ENCODE data around the gene AARS2.
A peak's percentile ranks its signal among the peaks of the same experiment; 100 is the strongest.
"Not testable (repeated sequence)": the region's sequence is repeated elsewhere in the genome, so short reads cannot be mapped to it uniquely, and the experiment has no call there.

AARS2 gene

DNA sequence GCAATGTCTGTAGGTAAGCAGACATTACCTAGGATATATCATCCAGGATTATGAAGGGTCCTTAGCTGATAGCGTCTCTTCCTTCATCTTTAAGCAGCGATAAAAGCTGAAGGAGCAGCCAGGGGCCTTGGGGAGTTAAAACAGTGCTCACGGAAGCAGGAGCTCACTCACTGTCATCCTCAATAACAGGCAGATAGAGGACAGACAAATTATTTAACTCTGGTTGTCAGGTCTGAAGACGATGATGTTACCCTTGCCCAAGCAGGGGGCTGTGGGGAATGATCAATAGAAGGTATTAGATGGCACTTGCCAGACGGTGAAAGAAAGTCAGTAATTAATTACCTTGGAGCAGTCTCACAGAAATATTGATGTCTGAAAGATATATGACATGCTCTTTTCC lies 16.7 kb upstream of the AARS2 start:
- DNase-seq (ENCODE audit: low read depth in 2 of 2): no peak

- not testable (repeated sequence) for DNase-seq (ENCODE audit: low read depth in 2 of 2)
Measured at GRCh38 chr6:44328203-44328602, 15.1 kb upstream of the AARS2 start.

DNA sequence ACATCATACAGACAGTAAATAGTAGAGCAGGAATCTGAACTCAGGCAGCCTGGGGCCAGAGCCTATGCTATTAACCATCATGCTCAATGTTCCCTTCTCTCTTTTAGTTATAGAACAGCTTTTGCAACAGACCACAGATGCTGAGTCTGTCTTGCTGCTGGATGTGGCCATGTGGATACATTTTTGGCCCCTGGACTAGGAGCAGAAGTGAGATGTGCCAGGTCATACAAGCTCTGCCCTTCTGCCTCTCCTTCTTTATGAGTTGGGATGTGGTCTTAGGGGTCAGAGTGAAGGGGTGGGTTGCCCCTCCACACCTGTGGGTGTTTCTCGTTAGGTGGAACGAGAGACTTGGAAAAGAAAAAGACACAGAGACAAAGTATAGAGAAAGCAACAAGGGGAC lies 14.6 kb upstream of the AARS2 start:
- no peak for DNase-seq (ENCODE audit: low read depth in 2 of 2)

DNA sequence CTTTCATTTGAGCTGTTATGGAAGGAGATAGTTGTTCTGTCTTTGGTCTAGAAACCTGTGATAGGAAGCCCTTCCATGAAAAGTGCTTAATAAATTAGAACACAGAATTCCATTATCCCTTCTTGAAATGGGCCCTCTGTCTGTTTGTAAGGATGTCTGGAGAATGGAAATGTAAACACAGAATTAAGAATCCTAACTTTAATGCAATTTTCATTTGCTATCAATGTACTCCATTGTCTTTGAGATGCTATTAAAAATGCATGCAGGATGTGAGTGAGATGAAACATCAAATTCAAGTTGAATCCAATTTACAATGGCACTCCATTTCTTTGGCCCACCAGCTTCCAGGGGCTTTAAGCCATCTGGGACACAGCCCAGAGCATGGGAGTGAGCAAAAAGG lies 13.9 kb upstream of the AARS2 start:
- DNase-seq (ENCODE audit: low read depth in 2 of 2): no peak

GRCh38 chr6:44321210-44321609 lies 8.1 kb upstream of the AARS2 start:
- no peak for DNase-seq (ENCODE audit: low read depth in 2 of 2)

- not testable (repeated sequence) for DNase-seq (ENCODE audit: low read depth in 2 of 2)
Measured at GRCh38 chr6:44317136-44317631, 4.0 kb upstream of the AARS2 start.

- no peak for DNase-seq (ENCODE audit: low read depth in 2 of 2)
Measured at GRCh38 chr6:44316481-44316880, 3.3 kb upstream of the AARS2 start.

- DNase-seq (ENCODE audit: low read depth in 2 of 2): no peak
Measured at GRCh38 chr6:44315951-44316350, 2.8 kb upstream of the AARS2 start.

DNA sequence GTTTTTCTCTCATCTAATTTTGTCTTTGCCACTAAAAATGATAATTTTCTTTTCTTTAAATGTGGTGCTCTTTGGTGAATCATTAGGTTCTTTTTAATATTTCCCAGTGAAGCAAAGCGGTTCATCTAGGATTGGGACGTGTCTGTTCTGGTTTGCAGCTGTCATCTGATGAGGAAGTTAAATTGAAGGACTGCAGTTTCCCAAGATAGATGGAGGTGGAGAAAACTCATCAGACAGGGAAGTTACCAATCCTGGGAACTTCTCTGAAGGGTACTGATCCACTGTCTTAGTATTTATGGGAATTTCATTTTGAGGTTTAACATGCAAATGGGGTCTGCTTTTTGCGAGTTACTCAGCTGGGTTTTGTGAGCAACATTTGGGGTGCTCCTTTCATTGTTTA lies 2.4 kb upstream of the AARS2 start:
- no peak for DNase-seq (ENCODE audit: low read depth in 2 of 2)

- DNase-seq (ENCODE audit: low read depth in 2 of 2): not testable (repeated sequence)
Measured at GRCh38 chr6:44314657-44315056, 1.5 kb upstream of the AARS2 start.

- DNase-seq (ENCODE audit: low read depth in 2 of 2): no peak
Measured at GRCh38 chr6:44311767-44312166, 1.4 kb downstream of the AARS2 start.

- DNase-seq (ENCODE audit: low read depth in 2 of 2): no peak
Measured at GRCh38 chr6:44311304-44311703, 1.8 kb downstream of the AARS2 start.

DNA sequence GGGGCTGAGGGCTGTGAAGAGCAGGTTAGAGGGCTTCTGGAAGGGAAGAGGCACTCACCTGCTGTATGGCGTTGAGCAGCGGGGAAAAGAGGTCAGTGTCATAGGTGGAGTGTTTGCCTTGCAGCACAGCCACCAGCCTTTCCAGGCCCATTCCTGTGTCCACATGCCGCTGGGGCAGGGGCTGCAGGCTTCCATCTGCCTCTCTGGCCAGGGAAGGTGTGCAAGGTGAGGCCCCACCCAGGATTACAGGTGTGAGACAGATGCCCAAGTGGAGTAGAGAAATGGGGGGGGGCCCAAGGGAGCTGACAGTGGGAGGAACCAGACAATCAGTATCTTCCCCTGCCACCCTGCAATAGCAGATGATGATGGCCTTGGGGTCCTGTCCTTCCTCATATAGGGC lies 2.9 kb downstream of the AARS2 start:
- no peak for DNase-seq (ENCODE audit: low read depth in 2 of 2)

GRCh38 chr6:44309631-44310030 lies 3.5 kb downstream of the AARS2 start:
- no peak for DNase-seq (ENCODE audit: low read depth in 2 of 2)

GRCh38 chr6:44309092-44309491 lies 4.1 kb downstream of the AARS2 start:
- no peak for DNase-seq (ENCODE audit: low read depth in 2 of 2)

- DNase-seq (ENCODE audit: low read depth in 2 of 2): no peak
Measured at GRCh38 chr6:44307217-44307616, 5.9 kb downstream of the AARS2 start.

- DNase-seq (ENCODE audit: low read depth in 2 of 2): no peak
Measured at GRCh38 chr6:44306710-44307109, 6.4 kb downstream of the AARS2 start.

- no peak for DNase-seq (ENCODE audit: low read depth in 2 of 2)
Measured at GRCh38 chr6:44305200-44305725, 7.9 kb downstream of the AARS2 start.

DNA sequence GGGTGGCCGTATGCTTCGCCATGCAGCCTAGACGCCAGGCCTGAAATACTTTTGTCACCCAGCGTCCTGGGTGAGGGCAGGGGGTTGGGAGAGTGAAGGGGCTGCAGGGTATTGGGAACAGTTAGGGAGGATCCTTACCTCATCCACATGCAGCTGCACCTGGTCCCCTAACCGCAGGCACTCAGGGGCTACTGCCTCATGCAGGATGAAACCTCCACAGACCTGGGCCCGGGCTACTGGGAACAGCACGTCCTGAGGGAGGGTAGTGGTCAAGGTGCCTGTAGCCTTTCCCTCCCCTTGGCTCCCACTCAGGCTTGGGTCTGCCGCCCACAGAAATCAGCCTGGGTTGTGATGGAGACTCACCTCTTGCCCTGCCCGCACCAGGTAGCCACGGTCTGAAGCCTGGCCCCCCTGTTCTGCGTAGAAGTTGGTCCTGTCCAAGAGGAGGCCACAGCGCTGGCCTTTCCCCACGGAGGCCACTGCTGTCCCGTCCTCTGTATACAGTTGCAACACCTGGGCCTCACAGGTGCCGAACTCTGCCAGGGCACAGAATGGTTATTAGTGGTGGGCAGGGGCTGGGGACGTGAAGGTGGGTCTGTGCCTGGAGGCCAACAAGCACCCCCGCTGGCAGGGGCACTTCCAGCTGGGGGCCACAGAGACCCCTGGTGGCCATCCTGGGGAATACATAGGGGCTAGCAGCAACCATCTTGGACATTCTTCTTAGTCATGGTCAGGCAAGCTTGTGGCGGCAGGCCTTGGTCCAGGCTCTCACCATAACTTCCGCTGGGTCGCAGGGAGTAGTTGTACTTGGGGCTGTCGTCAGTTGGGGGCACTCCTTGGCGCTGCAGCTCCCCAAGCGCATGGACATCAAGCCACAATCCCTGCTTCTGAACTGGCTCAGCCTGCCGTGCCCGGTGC lies 8.6 kb downstream of the AARS2 start:
- peak in 1 of 2 donors; percentile 10 for DNase-seq (ENCODE audit: low read depth in 2 of 2)

GRCh38 chr6:44303842-44304241 lies 9.3 kb downstream of the AARS2 start:
- DNase-seq (ENCODE audit: low read depth in 2 of 2): no peak

DNA sequence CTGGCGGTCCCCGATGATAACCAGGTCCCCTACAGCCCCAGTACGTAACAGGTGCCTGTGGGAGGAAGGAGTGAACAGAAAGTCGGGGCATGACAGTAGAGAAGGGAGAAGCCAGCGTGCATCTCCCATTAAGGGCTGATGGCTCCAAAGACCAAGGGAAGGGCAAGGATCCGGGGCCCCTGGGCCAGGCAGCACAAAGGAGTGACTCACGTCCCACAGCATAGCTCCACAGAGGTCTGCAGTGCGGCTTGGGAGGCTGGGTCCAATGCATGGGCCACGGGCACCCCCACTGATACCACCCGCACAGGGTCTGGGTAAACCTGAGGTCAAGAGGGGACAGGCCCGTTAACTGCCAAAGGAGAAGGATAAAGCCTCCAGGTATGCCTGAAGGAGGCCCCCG lies 10.3 kb downstream of the AARS2 start:
- DNase-seq (ENCODE audit: low read depth in 2 of 2): no peak

DNA sequence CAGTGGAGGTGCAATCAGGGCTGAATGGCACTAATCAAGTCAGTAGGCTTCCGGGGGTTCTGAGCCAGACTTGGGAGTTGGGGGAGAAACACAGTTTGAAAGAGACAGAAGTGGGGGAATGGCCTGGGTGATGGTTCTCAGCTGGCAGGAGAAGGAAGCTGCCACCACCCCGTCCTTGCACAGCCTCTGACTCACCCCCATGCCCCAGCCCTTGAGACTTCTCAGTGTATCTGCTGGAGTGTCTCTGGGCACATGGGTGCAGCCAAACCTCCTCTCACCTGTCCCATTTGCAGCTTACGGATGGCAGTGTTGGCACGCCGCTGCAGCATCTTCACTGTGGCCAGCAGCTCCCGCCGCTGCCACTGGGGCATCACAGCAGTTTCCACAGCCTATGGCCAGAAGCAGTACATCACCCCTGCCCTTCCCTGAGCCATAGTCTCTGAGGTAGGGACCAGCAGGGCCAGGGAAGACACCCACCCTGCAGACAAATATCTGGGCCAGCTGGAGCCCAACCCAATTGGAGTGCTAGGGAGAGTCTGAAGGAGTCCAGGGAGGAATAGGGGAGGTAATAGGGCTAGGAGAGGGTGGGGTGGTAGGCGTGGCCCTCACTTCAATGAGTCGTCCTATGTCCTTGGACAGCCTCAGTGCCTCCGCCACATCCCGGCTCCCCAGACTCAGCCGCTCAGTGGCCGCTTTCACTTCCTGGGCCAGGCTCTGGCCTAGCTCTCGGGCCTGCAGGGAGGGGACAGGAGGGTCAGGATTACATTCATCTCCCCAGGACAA lies 11.2 kb downstream of the AARS2 start:
- no peak for DNase-seq (ENCODE audit: low read depth in 2 of 2)

GRCh38 chr6:44301106-44301505 lies 12.0 kb downstream of the AARS2 start:
- DNase-seq (ENCODE audit: low read depth in 2 of 2): no peak
